Hippocampal formation (tissue), 2 donors: Measurements from ENCODE around the gene PRPF40A.
A peak's percentile ranks its signal among the peaks of the same experiment; 100 is the strongest.
"Not testable (repeated sequence)": the region's sequence is repeated elsewhere in the genome, so short reads cannot be mapped to it uniquely, and the experiment has no call there.

Experiments used
- DNase-seq, 2 donors: peaks; one replicate each; lab custom pipeline; 2025; lab: John Stamatoyannopoulos, UW

PRPF40A gene

GRCh38 chr2:152717228-152718075 is at the start of gene PRPF40A:
TSS of gene PRPF40A (minus strand) at chr2:152717461. CDS start at chr2:152717439, 22 bp downstream.
- DNase-seq: peak; percentile 97 to 98

- no peak for DNase-seq
Measured at GRCh38 chr2:152766928-152767327, 49.7 kb upstream of the PRPF40A start.

- no peak for DNase-seq
Measured at GRCh38 chr2:152763651-152764050, 46.4 kb upstream of the PRPF40A start.

- DNase-seq: not testable (repeated sequence)
Measured at GRCh38 chr2:152763208-152763607, 45.9 kb upstream of the PRPF40A start.

GRCh38 chr2:152762202-152762601 is 44.9 kb upstream of the PRPF40A start:
- DNase-seq: no peak

- no peak for DNase-seq
Measured at GRCh38 chr2:152761214-152761613, 44.0 kb upstream of the PRPF40A start.

- DNase-seq: no peak
Measured at GRCh38 chr2:152759290-152760072, 42.2 kb upstream of the PRPF40A start.

GRCh38 chr2:152755029-152755428 is 37.8 kb upstream of the PRPF40A start:
- DNase-seq: no peak

GRCh38 chr2:152747751-152748150 is 30.5 kb upstream of the PRPF40A start:
- DNase-seq: not testable (repeated sequence)

GRCh38 chr2:152743002-152743401 is 25.7 kb upstream of the PRPF40A start:
- DNase-seq: no peak

GRCh38 chr2:152740743-152741328 is 23.6 kb upstream of the PRPF40A start:
- peak in 1 of 2 donors; percentile 66 for DNase-seq

- DNase-seq: not testable (repeated sequence)
Measured at GRCh38 chr2:152739705-152740104, 22.4 kb upstream of the PRPF40A start.

- no peak for DNase-seq
Measured at GRCh38 chr2:152738438-152738837, 21.2 kb upstream of the PRPF40A start.

GRCh38 chr2:152737509-152737908 is 20.2 kb upstream of the PRPF40A start:
- DNase-seq: not testable (repeated sequence)

GRCh38 chr2:152730591-152731333 is 13.5 kb upstream of the PRPF40A start:
- DNase-seq: no peak

- no peak for DNase-seq
Measured at GRCh38 chr2:152729844-152730243, 12.6 kb upstream of the PRPF40A start.

GRCh38 chr2:152723918-152724317 is 6.7 kb upstream of the PRPF40A start:
- no peak for DNase-seq

- not testable (repeated sequence) for DNase-seq
Measured at GRCh38 chr2:152722639-152723038, 5.4 kb upstream of the PRPF40A start.

GRCh38 chr2:152720794-152721193 is 3.5 kb upstream of the PRPF40A start:
- DNase-seq: no peak

GRCh38 chr2:152718909-152719645 is 1.8 kb upstream of the PRPF40A start:
- DNase-seq: no peak
